Stimulated activated naive CD8-positive, alpha-beta T cell treated with anti-CD3 and anti-CD28 coated beads, Interleukin-15, amount 100 ng/mL, for 72 hours (primary cell): Measurements from ENCODE around the gene DUS1L.

Experiments
- ATAC-seq: fragments of 150-1000 bp; cut with Tn5 transposase; 2 replicates; pipeline ENCODE4 v1.10.0; 2021; ENCODE audit warnings: mild to moderate bottlenecking, moderate library complexity
- DNase-seq, 2 donors: peaks; one replicate each; pipeline ENCODE4 v3.0.0; 2021 to 2022
- H3K27ac Mint-ChIP-seq, 2 donors: one replicate each; pipeline ENCODE4 v1.8.0; 2022; ENCODE audit warnings: mild to moderate bottlenecking in 2 of 2, mixed read lengths in 2 of 2, moderate library complexity in 2 of 2
- H3K27me3 Mint-ChIP-seq: one replicate; pipeline ENCODE4 v1.8.0; 2022; ENCODE audit warnings: mixed read lengths
- H3K4me1 Mint-ChIP-seq: one replicate; pipeline ENCODE4 v1.8.0; 2022; ENCODE audit warnings: mild to moderate bottlenecking, mixed read lengths
- H3K4me3 Mint-ChIP-seq, 2 donors: one replicate each; pipeline ENCODE4 v1.8.0; 2022; ENCODE audit warnings: mild to moderate bottlenecking in 2 of 2, mixed read lengths in 2 of 2, moderate library complexity in 1 of 2
- H3K9me3 Mint-ChIP-seq, 2 donors: one replicate each; pipeline ENCODE4 v1.8.0; 2022; ENCODE audit warnings: mixed read lengths in 2 of 2

The DUS1L gene

DNA sequence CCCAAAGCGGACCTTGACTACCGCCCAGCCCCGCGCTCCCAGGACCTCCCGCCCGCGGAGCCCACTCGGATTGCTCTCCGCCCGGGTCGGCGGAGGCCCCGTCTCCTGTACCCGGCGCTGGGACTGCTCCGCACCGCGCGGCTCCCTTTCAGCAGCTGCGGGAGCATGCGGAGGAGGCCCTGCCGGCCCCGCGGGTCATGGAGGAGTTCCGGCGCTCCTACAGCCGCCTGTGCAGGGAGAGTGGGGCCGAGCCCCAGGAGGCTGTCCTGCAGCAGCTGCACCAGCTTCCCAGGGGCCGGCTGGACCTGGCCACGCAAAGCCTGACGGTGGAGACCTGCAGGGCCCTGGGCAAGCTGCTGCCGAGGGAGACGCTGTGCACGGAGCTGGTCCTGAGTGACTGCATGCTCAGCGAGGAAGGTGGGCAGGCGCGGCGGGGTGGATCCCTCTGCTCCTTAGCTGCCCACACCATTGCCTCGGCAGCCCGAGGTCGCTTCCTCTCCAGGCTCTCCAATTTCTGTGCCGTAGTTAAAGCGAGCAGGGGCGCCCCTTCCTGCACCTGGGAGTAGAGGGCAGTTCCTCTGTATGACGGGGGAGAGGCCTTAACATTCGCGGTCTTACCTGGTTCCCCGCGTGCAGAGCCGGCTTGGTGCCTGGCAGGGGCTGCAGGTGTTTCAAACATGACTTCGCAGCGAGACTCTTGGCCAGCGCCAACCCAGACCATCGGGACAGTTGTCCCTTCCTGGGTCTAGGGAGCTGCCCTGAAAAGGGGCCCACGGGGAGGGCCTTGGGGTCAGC lies 42.0 kb downstream of the DUS1L start:
- H3K4me3 Mint-ChIP-seq: peak overlapping the region; percentile 85 to 86
- no peaks in the 10 kb centered on the region for H3K9me3 Mint-ChIP-seq
- DNase-seq: peak in 1 of 2 donors; percentile 46
- H3K27ac Mint-ChIP-seq: peak overlapping the region in 1 of 2 donors; percentile 27
- peak; percentile 10 for ATAC-seq
- H3K4me1 Mint-ChIP-seq: peaks cover 52% of the 10 kb centered on the region
- no peaks in the 10 kb centered on the region for H3K27me3 Mint-ChIP-seq

DNA sequence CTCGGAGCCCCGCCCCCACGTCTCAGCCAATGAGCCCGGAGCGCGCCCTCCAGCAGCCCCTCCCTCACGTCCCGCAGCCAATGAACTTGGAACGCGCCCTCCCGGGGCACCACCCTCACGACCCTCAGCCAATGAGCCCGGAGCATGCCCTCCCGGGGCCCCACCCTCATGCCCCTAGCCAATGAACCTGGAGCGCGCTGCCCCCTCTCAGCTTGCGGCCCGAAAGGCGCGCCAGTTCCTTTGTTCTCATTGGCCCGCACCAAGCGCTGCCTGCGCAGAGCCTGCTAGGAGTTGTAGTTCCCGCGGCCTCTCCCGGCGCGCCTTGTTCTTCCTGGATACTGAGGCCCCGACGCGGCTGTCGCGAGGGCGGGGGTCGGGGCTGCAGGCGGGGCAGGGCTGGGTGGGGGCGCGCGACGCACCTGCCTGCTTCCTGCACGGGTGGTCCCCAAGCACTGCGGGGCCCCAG lies 42.6 kb downstream of the DUS1L start, which contains the start of gene LRRC45:
Gene LRRC45 (plus strand): TSS at position 325 of the 466 bp plus-strand sequence. CDS start 339 bp downstream, outside the sequence.
- Mint-ChIP-seq H3K9me3 (no peaks in the 10 kb centered on the region), H3K4me1 (peaks cover 54% of the 10 kb centered on the region), H3K27ac (peak within 1 kb of the TSS; percentile 61 to 93), H3K27me3 (no peaks in the 10 kb centered on the region), H3K4me3 (peak within 1 kb of the TSS; percentile 86 to 93)
- DNase-seq: peak; percentile 100
- ATAC-seq: peak; percentile 96

DNA sequence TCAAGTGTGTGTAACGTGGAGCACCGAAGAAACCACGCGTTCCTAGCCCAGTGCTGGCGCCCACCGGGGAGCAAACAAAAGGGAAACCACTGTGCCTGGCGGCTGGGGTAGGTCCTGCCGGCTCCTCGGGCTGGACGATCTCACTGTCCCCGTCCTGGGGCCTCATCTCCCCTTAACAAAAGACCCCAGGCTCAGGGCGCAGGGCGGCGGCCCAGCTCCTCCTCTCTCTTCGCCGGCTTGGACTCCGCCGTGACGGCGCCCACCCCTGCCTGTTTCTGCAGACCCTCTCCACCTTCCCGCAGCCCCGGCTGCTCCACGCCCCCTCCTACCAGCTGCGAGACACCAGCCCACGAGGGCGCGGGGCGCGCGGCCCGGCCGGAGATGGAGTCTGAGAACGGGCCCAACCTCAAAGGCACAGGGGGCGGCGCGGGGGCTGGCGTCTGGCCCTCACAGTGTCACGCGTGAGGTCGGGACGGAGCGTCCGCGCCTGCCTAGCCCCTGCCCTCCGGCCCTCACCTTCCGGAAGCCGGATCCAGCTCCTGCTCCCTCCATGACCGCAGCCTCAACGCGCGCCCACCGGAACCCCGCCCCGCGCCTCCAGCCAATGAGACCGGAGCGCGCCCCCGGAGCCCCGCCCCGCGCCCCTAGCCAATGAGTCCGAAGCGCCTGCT lies 43.2 kb downstream of the DUS1L start, which contains the start of gene CENPX:
Gene CENPX (minus strand): TSS at position 569 of the 671 bp plus-strand sequence. CDS start 17 bp downstream, at position 552.
- ATAC-seq: peak; percentile 21
- Mint-ChIP-seq H3K4me1 (peaks cover 54% of the 10 kb centered on the region), H3K9me3 (no peaks in the 10 kb centered on the region), H3K4me3 (peak within 1 kb of the TSS; percentile 86 to 93), H3K27ac (peak within 1 kb of the TSS; percentile 61 to 93), H3K27me3 (no peaks in the 10 kb centered on the region)
- no peak for DNase-seq

DNA sequence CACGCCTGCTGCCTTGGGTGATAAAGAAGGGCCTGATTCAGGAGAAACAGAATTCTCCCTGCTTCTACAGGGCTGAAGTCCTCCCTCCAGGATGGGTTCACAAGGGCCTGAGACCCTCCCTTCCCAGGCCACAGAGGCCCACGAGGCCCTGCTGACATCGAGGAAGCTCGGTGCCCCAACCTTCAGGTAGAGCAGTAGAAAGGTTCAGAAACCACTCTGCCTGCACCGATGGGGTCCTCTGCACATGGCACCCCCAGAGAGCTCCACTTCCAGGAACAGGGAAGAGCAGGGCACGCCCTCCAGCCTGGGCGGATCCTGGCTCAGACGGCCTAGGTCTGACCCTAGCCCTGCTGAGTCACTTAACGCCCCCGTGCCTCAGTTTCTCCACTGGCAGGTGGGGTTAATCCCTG lies 43.7 kb downstream of the DUS1L start:
- no peak for ATAC-seq
- Mint-ChIP-seq H3K4me3 (peak overlapping the region; percentile 86 to 93), H3K4me1 (peaks cover 51% of the 10 kb centered on the region), H3K27ac (peak overlapping the region; percentile 61 to 93), H3K9me3 (no peaks in the 10 kb centered on the region), H3K27me3 (no peaks in the 10 kb centered on the region)
- DNase-seq: no peak

DNA sequence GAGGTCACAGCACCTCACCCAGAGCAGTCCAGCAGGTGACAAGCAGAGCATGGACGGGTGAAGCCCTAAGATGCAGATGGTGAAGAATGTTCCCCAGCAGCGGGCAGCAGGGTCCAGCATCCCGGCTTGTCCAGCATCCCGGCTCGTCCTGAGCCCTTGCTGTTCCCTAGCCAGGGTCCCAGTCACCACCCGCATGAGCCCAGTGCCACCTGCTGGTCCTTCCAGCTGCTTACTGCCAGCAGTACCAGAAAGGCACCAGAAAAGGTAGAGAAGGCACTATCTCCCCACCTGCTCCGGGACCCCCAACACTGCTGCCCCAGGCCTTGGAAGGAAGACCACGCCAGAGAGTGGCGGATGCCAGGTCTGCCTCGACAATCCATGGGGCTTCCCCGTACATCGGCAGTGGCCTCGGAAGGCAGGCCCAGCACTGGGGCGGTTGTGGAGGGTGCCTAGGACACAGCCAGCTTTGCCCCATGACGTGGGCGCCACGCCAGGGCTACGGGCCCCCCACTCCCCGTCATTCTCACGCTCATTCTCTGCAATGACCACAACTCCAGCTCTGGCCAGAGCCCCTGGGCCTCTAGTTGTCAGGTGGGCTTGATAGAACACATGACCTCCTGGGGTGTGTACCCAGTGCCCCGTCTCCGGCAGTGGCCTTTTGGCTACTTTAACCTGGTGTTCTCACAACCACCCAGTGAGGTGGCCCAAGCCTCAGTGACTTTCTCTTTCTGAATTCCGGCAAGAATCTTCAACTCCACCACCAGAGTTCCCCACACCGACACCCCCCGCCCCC lies 44.3 kb downstream of the DUS1L start:
- DNase-seq (peak; percentile 65 to 70), ATAC-seq (no peak)
- no peaks in the 10 kb centered on the region for H3K27me3 Mint-ChIP-seq
- H3K4me3 Mint-ChIP-seq: peak overlapping the region; percentile 86 to 93
- no peaks in the 10 kb centered on the region for H3K9me3 Mint-ChIP-seq
- peak overlapping the region; percentile 61 to 93 for H3K27ac Mint-ChIP-seq
- H3K4me1 Mint-ChIP-seq: peaks cover 51% of the 10 kb centered on the region

DNA sequence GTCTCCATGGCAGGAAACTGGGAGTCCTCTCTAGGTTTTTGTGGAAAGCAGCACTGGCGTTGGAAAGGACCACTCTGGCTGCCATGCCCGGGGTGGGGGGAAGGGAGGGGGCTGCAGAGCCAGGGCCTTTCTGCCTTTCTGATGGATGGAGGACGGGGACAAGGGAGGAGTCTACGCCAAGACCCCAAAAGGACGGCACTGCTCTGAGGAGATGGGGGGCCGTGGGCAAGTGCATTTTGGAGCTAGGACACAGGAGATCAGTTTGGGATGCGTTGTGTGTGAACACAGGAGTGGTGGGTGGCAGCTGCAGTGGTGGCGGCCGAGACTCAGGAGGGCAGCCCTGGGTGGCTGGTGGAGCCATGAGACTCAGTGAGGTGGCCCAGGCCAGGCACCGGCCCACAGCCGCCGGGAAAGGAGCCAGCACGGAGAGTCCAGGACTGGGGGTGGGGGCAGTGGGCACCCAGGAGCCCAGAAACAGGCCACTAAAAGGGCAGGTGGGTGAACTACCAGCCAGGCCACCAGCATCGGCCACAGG lies 45.0 kb downstream of the DUS1L start:
- Mint-ChIP-seq H3K4me3 (peak overlapping the region; percentile 36 to 93), H3K27me3 (no peaks in the 10 kb centered on the region), H3K27ac (no peak overlapping the region), H3K9me3 (no peaks in the 10 kb centered on the region), H3K4me1 (peaks cover 51% of the 10 kb centered on the region)
- no peak for DNase-seq
- no peak for ATAC-seq

DNA sequence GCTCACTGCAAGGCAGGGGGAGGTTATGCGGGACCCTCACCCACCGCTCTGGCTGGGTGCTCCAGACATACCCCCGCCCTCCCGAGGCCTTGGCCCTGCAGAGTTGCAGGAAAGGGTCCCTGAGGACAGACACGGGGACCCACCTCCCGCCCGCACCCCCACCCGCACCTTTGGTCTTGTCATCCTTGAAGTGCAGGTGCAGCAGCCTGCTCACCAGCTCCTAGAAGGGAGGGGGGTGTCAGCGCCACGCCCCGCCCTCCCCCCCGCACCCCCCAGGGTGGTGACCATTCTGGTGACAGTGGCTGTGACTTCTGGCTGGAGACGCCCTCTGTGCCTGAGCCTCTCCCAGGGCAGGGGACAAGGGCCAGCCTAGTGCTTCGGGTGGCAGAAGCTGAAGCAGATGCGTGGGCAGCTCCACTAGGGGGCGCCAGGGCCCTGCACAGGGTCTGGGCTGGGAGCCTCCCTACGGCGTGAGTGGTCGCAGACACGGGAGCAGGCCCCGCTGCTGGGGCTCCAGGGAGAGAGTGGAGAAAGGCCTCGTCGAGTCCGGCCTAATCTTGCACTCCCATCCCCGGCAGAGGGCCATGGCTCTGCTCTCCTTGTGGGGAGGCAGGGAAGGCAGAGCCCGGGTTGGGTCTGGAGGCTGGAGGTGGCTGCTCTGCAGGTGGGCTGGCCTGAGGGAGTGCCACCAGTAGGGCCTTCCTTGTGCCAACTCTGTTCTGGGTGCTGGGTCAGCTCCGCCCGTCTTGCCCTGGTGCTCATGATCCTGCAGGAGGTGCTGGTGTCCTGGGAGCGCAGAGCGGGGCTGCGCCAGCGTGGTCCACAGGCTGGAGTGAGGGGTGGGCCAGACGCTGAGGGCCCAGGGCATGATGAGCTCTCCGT lies 45.7 kb downstream of the DUS1L start:
- Mint-ChIP-seq H3K4me3 (peak overlapping the region in 1 of 2 donors; percentile 35), H3K27me3 (no peaks in the 10 kb centered on the region), H3K9me3 (no peaks in the 10 kb centered on the region), H3K4me1 (peaks cover 51% of the 10 kb centered on the region), H3K27ac (no peak overlapping the region)
- ATAC-seq (no peak), DNase-seq (peak; percentile 71 to 75)

DNA sequence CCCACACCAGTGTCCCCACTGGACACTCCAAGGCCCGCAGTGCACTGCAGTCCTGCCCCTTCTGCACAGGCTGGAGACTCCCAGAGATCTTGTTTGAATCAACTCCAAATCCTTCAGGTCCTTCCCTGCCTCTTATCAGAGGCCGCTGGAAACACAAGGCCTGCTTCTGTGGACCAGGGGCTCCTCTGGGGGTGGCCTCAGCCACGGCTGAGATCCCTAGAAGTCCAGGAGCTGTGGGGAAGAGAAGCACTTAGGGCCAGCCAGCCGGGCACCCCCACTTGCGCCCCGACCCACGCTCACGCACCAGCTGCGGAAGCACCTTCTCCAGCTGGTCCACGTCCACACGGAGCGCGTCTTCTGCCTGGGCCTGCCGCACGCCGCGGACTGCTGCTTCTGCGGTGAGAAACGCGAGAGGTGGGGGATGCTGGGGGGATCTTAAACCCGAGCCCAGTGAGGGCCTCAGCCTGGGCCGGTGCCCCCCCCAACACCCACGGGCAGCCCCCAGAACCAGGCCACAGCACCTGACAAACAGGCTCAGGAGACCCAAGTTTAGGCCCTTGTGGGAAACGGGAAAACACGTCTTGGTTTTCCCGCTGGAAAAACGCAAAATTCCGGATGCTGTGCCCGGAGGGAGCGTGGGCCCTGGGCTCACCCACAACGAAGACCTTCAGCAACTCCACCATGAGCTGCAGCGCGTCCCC lies 46.5 kb downstream of the DUS1L start:
- ATAC-seq (no peak), DNase-seq (no peak)
- peaks cover 46% of the 10 kb centered on the region for H3K4me1 Mint-ChIP-seq
- no peak overlapping the region for H3K27ac Mint-ChIP-seq
- no peaks in the 10 kb centered on the region for H3K9me3 Mint-ChIP-seq
- H3K4me3 Mint-ChIP-seq: no peak overlapping the region
- no peaks in the 10 kb centered on the region for H3K27me3 Mint-ChIP-seq

DNA sequence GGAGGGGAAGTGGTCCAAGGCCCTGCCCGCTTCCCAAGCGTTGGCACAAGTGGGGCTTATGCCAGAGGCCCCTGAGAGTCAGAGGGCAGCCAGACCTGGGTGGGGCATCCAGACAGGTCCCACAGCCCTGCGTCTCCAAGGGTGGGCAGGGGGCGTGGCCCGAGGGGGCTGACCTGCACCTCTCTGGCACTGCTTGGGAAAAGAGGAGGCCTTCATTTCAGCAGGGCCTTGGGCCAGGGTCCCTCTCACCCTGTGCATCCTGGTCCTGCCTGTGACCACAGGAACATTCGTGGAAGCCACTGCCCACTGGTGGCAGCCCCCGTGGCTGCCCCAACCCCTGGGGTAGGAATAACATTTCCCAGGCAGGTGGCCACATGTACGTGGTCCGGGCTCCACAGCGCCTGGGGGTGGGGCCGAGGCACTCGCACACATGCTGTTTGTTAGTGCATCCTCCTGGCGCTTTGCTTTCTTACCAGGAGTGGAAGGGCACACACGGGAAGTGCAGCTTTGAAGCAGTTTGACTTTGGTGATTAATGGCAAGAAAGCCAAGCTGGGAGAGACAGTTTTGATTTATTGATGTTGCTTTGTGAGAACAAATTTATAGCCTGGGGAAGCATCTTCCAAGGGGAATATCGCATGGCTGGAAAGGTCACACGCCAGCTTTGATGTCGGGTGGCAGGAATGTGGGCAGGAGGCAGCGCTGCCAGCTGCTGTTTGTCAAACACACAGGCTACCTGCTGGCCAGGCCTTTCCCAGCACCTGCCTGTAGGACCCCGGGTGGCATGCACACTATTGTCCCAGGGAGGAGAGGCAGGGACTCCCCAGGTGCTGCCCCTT lies 47.2 kb downstream of the DUS1L start:
- no peak overlapping the region for H3K4me3 Mint-ChIP-seq

DNA sequence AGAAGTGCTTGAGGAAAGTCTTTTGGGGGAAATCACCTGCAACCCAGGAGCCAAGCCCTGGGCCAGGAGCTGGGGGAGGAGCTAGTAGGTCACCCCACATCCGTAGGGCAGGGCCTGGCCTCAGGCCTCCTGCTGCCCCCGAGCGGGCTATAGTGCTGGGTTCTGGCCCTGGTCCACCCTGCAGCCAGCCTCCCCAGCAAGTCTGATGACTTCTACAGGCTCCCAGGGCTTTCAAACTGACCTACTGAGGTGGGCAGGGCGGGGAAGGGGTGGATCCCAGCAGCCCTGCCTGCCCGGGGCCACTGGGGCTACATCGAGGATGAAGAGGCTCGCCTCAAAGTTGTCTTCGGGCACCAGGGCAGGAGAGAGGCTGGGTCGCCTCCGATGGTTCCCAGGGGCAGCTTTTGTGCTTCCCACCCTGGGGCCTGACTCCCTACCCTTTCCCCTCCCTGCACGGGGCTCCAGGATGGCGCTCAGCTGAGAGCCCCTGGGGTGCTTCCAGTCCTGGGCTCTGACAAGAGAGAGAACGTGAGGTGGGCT lies 47.9 kb downstream of the DUS1L start:
- no peaks in the 10 kb centered on the region for H3K9me3 Mint-ChIP-seq
- no peak overlapping the region for H3K4me3 Mint-ChIP-seq
- peak overlapping the region in 1 of 2 donors; percentile 74 for H3K27ac Mint-ChIP-seq
- H3K27me3 Mint-ChIP-seq: no peaks in the 10 kb centered on the region
- H3K4me1 Mint-ChIP-seq: peaks cover 39% of the 10 kb centered on the region
- DNase-seq (no peak), ATAC-seq (no peak)

More for the DNA sequence above, 47.2 kb downstream of the DUS1L start:
- no peak for DNase-seq
- Mint-ChIP-seq H3K27me3 (no peaks in the 10 kb centered on the region), H3K4me1 (peaks cover 39% of the 10 kb centered on the region), H3K9me3 (no peaks in the 10 kb centered on the region), H3K27ac (no peak overlapping the region)
- no peak for ATAC-seq

DNA sequence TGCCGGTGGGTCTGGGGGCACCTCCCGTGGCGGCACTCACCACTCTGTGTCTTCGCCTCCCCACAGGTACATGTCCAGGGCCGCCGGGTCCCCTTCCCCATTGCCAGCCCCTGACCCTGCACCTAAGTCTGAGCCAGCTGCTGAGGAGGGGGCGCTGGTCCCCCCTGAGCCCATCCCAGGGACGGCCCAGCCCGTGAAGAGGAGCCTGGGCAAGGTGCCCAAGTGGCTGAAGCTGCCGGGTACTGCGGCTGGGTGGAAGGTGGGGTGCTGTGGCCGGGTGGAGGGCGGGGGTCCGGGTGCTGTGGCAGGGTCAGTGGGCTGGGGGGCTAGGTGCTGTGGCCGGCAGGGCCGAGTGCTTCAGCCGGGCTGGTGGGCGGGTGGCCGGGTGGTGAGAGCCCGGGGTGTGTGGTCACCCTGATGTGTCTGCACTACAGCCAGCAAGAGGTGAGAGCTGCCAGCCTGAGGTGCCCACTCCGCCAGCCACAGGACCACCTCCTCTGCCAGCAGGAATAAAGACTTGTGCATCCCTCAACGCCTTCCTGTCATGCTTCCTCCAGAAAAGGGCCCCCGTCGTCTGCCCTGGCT lies 48.6 kb downstream of the DUS1L start:
- DNase-seq (no peak), ATAC-seq (no peak)
- Mint-ChIP-seq H3K27me3 (no peaks in the 10 kb centered on the region), H3K27ac (peak overlapping the region in 1 of 2 donors; percentile 74), H3K4me1 (peaks cover 34% of the 10 kb centered on the region), H3K9me3 (no peaks in the 10 kb centered on the region), H3K4me3 (no peak overlapping the region)

DNA sequence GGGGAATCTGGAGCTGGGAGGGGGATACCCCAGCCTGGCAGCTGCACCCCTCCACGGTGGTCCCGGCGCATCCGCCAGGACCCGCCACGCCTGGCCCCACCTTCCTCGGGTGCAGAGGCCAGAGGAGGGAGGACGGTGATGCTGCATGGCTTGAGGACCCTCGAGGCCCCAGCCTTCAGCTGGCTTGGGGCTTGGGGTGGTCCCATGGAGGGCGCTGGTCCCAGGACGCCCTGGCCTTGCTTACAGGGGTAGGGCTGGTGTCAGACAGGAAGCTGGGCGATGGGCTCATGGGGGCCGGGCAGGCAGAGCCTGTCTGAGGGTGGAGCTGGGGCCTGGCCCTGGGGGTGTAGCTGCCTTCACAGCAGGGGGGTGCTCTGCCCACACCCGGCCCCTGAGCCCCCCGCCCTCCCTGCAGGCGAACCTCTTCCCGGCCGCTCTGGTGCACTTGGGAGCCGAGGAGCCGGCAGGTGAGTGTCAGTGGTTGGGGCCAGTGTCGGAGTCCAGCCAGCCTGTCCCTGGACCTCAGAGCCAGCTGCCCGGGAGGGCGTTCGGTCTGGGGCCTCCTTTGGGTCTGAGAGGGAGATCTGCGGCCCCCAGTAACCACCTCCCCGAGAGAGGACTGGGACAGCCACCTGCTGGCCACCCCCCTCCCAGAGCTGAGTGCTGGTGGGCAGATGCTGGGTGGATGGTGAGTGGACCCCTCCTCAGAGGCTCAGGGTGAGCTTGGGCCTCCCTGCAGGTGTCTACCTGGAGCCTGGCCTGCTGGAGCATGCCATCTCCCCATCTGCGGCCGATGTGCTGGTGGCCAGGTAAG lies 49.3 kb downstream of the DUS1L start:
- H3K27ac Mint-ChIP-seq: no peak overlapping the region
- no peaks in the 10 kb centered on the region for H3K27me3 Mint-ChIP-seq
- DNase-seq (no peak), ATAC-seq (no peak)
- no peaks in the 10 kb centered on the region for H3K9me3 Mint-ChIP-seq
- peaks cover 27% of the 10 kb centered on the region for H3K4me1 Mint-ChIP-seq
- H3K4me3 Mint-ChIP-seq: no peak overlapping the region
